CD4-positive, alpha-beta T cell treated with Interleukin-17A for 4 hours (primary cell): Measurements from ENCODE around the gene SGSM1.
"Not testable (repeated sequence)": the region's sequence is repeated elsewhere in the genome, so short reads cannot be mapped to it uniquely, and the experiment has no call there.

Experiments
- DNase-seq: peaks from one replicate; pipeline ENCODE4 v3.0.0-alpha.2; 2020; ENCODE audit warnings: mixed read lengths

The SGSM1 gene

GRCh38 chr22:24809331-24809730, 3.3 kb downstream of the SGSM1 start:
- DNase-seq, result no peak

GRCh38 chr22:24810043-24810749, 4.2 kb downstream of the SGSM1 start:
- no peak for DNase-seq

GRCh38 chr22:24812950-24813775, 7.2 kb downstream of the SGSM1 start:
- no peak for DNase-seq

- no peak for DNase-seq
Measured at GRCh38 chr22:24813861-24814770, 8.1 kb downstream of the SGSM1 start.

- no peak for DNase-seq
Measured at GRCh38 chr22:24816806-24817205, 10.8 kb downstream of the SGSM1 start.

- no peak for DNase-seq
Measured at GRCh38 chr22:24819487-24819886, 13.5 kb downstream of the SGSM1 start.

GRCh38 chr22:24819911-24820461, 14.0 kb downstream of the SGSM1 start:
- DNase-seq, result no peak

GRCh38 chr22:24822471-24822870, 16.5 kb downstream of the SGSM1 start:
- no peak for DNase-seq

GRCh38 chr22:24823787-24824186, 17.8 kb downstream of the SGSM1 start:
- DNase-seq, result no peak

- DNase-seq, result no peak
Measured at GRCh38 chr22:24824250-24824649, 18.2 kb downstream of the SGSM1 start.

GRCh38 chr22:24824915-24825314, 18.9 kb downstream of the SGSM1 start:
- DNase-seq, result no peak

- no peak for DNase-seq
Measured at GRCh38 chr22:24826710-24827285, 20.8 kb downstream of the SGSM1 start.

- no peak for DNase-seq
Measured at GRCh38 chr22:24827296-24827695, 21.3 kb downstream of the SGSM1 start.

GRCh38 chr22:24830205-24830979, 24.4 kb downstream of the SGSM1 start:
- no peak for DNase-seq

GRCh38 chr22:24831687-24832086, 25.7 kb downstream of the SGSM1 start:
- DNase-seq, result no peak

GRCh38 chr22:24833881-24834495, 28.0 kb downstream of the SGSM1 start:
- DNase-seq, result no peak

- DNase-seq, result peak; percentile 8
Measured at GRCh38 chr22:24834845-24835570, 29.0 kb downstream of the SGSM1 start.

GRCh38 chr22:24836282-24836681, 30.3 kb downstream of the SGSM1 start:
- no peak for DNase-seq

- not testable (repeated sequence) for DNase-seq
Measured at GRCh38 chr22:24837517-24837916, 31.5 kb downstream of the SGSM1 start.

GRCh38 chr22:24841261-24841660, 35.2 kb downstream of the SGSM1 start:
- DNase-seq, result no peak
